HepG2 (cell line): ENCODE measurements around the gene GPR155. TPM values are rescaled to one million over a fixed set of nuclear protein-coding genes. Genes with fewer than 3 reads are reported as not detected.

Experiments
- AHR ChIP-seq: IDR thresholded peaks from 2 replicates; pipeline ENCODE4 v1.6.1; 2018; ENCODE audit warnings: missing genetic modification reagents, missing compliant biosample characterization
- ATF6 ChIP-seq: sonication (generic); formaldehyde crosslinking; conservative IDR thresholded peaks from 2 replicates; pipeline ENCODE4 v1.4.0; 2020; ENCODE audit warnings: missing genetic modification reagents
- EP300 ChIP-seq, 3 experiments: sonication (generic) in 1 of 3; formaldehyde crosslinking in 1 of 3; IDR thresholded peaks; 2 replicates each; pipeline versions ENCODE4 v1.5.1 to v1.6.1; 2011 to 2020; ENCODE audit warnings: low read depth in 2 of 3, low read length in 2 of 3, borderline replicate concordance in 1 of 3, improper control_type of control experiment in 1 of 3, mild to moderate bottlenecking in 1 of 3, missing genetic modification reagents in 1 of 3, moderate library complexity in 1 of 3
- HIVEP1 ChIP-seq: sonication (generic); formaldehyde crosslinking; IDR thresholded peaks from 2 replicates; pipeline ENCODE4 v1.4.0; 2020; ENCODE audit warnings: mild to moderate bottlenecking, missing genetic modification reagents
- IRX3 ChIP-seq: sonication (generic); formaldehyde crosslinking; IDR thresholded peaks from 2 replicates; pipeline ENCODE4 v1.8.1; 2023; ENCODE audit warnings: mild to moderate bottlenecking, low read depth, missing genetic modification reagents, borderline replicate concordance
- JARID2 ChIP-seq: sonication (generic); formaldehyde crosslinking; IDR thresholded peaks from 2 replicates; pipeline ENCODE4 v1.8.1; 2023; ENCODE audit warnings: missing genetic modification reagents, inconsistent platforms; ENCODE audit not compliant: insufficient replicate concordance
- KIAA2018 ChIP-seq: sonication (generic); formaldehyde crosslinking; IDR thresholded peaks from 2 replicates; pipeline ENCODE4 v1.5.0; 2020; ENCODE audit warnings: mild to moderate bottlenecking, missing genetic modification reagents, borderline replicate concordance
- MED13 ChIP-seq: sonication (generic); formaldehyde crosslinking; IDR thresholded peaks from 2 replicates; pipeline ENCODE4 v1.5.0; 2020; ENCODE audit warnings: missing genetic modification reagents
- SRSF9 ChIP-seq: fragments of 200-400 bp; formaldehyde crosslinking; IDR thresholded peaks from 2 replicates; pipeline ENCODE4 v1.6.1; 2018; ENCODE audit warnings: borderline replicate concordance, mild to moderate bottlenecking, low read depth, low read length; ENCODE audit not compliant: insufficient read depth, poor library complexity, severe bottlenecking
- ZBTB7B ChIP-seq: sonication (generic); formaldehyde crosslinking; IDR thresholded peaks from 2 replicates; pipeline ENCODE4 v1.4.0; 2020; ENCODE audit warnings: missing genetic modification reagents
- ZNF441 ChIP-seq: sonication (generic); formaldehyde crosslinking; IDR thresholded peaks from 2 replicates; pipeline ENCODE4 v1.7.0; 2021; ENCODE audit warnings: missing genetic modification reagents, borderline replicate concordance
- ZNF607 ChIP-seq: sonication (generic); formaldehyde crosslinking; IDR thresholded peaks from 2 replicates; pipeline ENCODE4 v1.5.1; 2020; ENCODE audit warnings: missing genetic modification reagents, mild to moderate bottlenecking, borderline replicate concordance
- ZNF672 ChIP-seq: sonication (generic); formaldehyde crosslinking; IDR thresholded peaks from 2 replicates; pipeline ENCODE4 v1.8.1; 2022; ENCODE audit warnings: missing genetic modification reagents
- ZNF780A ChIP-seq: sonication (generic); formaldehyde crosslinking; IDR thresholded peaks from 2 replicates; pipeline ENCODE4 v1.8.0; 2022; ENCODE audit warnings: mild to moderate bottlenecking, missing genetic modification reagents, moderate library complexity
- ZSCAN9 ChIP-seq: IDR thresholded peaks from 2 replicates; pipeline ENCODE4 v1.6.1; 2016; ENCODE audit warnings: borderline replicate concordance
- ZXDC ChIP-seq: sonication (generic); formaldehyde crosslinking; IDR thresholded peaks from 2 replicates; pipeline ENCODE4 v1.5.0; 2020; ENCODE audit warnings: mild to moderate bottlenecking, missing genetic modification reagents
- polyA plus RNA-seq, 8 experiments: library from polyadenylated mRNA; depleted of rRNA in 3 of 8; stranded (reverse) in 7 of 8; unstranded in 1 of 8; fragments of >200 nt; fragmentation: Illumina TruSeq in 4 of 8; extraction: Trizol in 4 of 8; gene quantifications; 2 replicates each; pipeline versions ENCODE4 v1.2.1 to v1.2.3, GENCODE V29; 2011 to 2016; ENCODE audit warnings: low read depth in 4 of 8, missing spikeins in 1 of 8, mixed read lengths in 1 of 8; ENCODE audit not compliant: insufficient read depth in 1 of 8
- total RNA-seq, 5 experiments: library from RNA; depleted of rRNA; stranded (reverse); fragments of >200 nt; fragmentation: Illumina TruSeq; extraction: Trizol; gene quantifications; 2 replicates each; pipeline ENCODE4 v1.2.3, GENCODE V29; 2016; ENCODE audit warnings: low read depth in 1 of 5

Gene GPR155
- total and polyA plus RNA-seq, 2 of the 13 experiments (the other 11 are each of a cell fraction or from before 2014, with no cell fraction given), result 0.15 to 0.49 TPM

- TF ChIP-seq ATF6 (CRISPR knock-in tag), result no peak
- TF ChIP-seq ZNF441 (CRISPR knock-in tag), result no peak
- peak; percentile 34; the same call in 1 of the 2 replicates for TF ChIP-seq ZNF607 (CRISPR knock-in tag)
- TF ChIP-seq ZSCAN9 (CRISPR knock-in tag), result no peak
- TF ChIP-seq EP300 (IDR thresholded peaks at IDR 0.05; ENCODE audit: low read depth in 2 of 2, low read length in 2 of 2), result no peak
- TF ChIP-seq EP300 (CRISPR knock-in tag; IDR thresholded peaks at IDR 0.05; ENCODE audit: borderline replicate concordance), result no peak
- no peak for TF ChIP-seq IRX3 (CRISPR knock-in tag)
- TF ChIP-seq MED13, result no peak
- no peak for TF ChIP-seq SRSF9
- 0 out of 2 replicates have a peak, but pooled peaks have one; percentile 20 for TF ChIP-seq HIVEP1 (CRISPR knock-in tag)
- TF ChIP-seq JARID2 (CRISPR knock-in tag), result no peak
- no peak for TF ChIP-seq AHR (CRISPR knock-in tag)
- no peak for TF ChIP-seq ZNF780A (CRISPR knock-in tag)
- no peak for TF ChIP-seq ZNF672
- TF ChIP-seq ZBTB7B, result peak; percentile 41
- TF ChIP-seq KIAA2018 (CRISPR knock-in tag), result no peak
- TF ChIP-seq ZXDC (CRISPR knock-in tag), result no peak
These were observed at the start of gene GPR155 (continued) for GRCh38 chr2:174486563-174487107.
